Neural progenitor cell (in vitro differentiated cells): ENCODE data around the gene FMNL2.

ENCODE experiments used
- CTCF ChIP-seq: fragments of 200-600 bp; sonication (generic); IDR thresholded peaks from 2 replicates; pipeline ENCODE4 v1.5.1; 2017; ENCODE audit warnings: antibody characterized with exemption, mild to moderate bottlenecking
- EZH2 ChIP-seq: fragments of 200-600 bp; sonication (generic); IDR thresholded peaks from 2 replicates; pipeline ENCODE4 v1.6.1; 2017; ENCODE audit warnings: antibody characterized with exemption, mild to moderate bottlenecking, moderate library complexity

GRCh38 chr2:152651834-152652233 lies 316.9 kb downstream of the FMNL2 start:
- TF ChIP-seq CTCF = no peak
- no peak for TF ChIP-seq EZH2
